ENCODE data around the gene LIFR.

DNA sequence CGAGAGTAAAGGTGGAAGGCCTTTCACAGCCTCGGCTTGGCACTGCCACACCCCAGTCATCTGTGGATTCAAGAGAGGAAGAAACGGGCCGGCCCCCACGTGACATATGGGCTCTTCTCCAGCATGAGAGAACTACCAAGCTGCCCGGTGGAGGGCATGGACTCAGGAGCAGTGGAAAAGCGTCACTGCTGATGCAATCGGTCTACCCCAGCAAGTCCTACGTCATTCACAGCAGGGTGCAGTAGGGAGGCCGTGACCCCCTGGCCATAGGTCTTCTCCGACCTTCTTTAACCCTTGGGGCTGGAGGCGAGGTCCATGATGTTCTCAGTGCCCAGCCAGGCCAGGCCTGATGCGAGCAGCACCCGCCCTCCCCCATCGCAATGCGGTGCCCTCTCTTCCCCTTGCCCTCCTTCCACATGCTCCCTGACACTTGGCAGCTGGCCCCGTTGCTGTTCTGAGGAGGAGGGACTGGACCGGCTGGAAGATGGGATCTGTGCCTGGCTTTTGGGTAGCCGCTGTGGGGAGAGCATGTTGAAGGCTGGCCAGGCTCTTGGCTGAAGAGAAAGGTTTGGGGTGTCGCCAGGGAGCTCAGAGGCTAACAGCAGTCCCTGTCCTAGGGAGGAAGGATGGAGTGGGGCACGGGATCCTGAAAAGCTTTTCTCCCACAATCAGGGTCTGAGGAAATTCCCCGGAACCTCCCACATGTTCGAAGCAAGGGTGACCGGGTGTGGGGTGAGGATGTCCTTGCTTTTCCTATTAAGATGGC is 89.8 kb downstream of the LIFR start:
- TF ChIP-seq CTCF (conservative IDR thresholded peaks at IDR 0.05; ENCODE audit: low read length) (no peak), EZH2phosphoT487 (IDR thresholded peaks at IDR 0.05; ENCODE audit: borderline replicate concordance) (no peak)

Measured in Loucy (cell line).